Neural progenitor cell (in vitro differentiated cells): ENCODE data around the gene ELMOD2. TPM values are rescaled to one million over a fixed set of nuclear protein-coding genes. Genes with fewer than 3 reads are reported as not detected.

Experiments used
- DNase-seq: peaks from one replicate; pipeline ENCODE4 v3.0.0-alpha.2; 2016; ENCODE audit warnings: low spot score
- H2AFZ ChIP-seq: fragments of 200-600 bp; sonication (generic); replicated peaks from 2 replicates; pipeline ENCODE4 v1.6.1; 2016; ENCODE audit warnings: antibody characterized with exemption
- H3F3A ChIP-seq: fragments of 200-600 bp; sonication (generic); 2 replicates; pipeline ENCODE4 v1.6.1; 2016; ENCODE audit warnings: antibody characterized with exemption, low read depth
- H3K27ac ChIP-seq: fragments of 200-600 bp; sonication (generic); 2 replicates; pipeline ENCODE4 v1.5.1; 2016; ENCODE audit warnings: mild to moderate bottlenecking
- H3K27me3 ChIP-seq: fragments of 200-600 bp; sonication (generic); 2 replicates; pipeline ENCODE4 v1.6.1; 2016; ENCODE audit warnings: mild to moderate bottlenecking, moderate library complexity
- H3K36me3 ChIP-seq: fragments of 200-600 bp; sonication (generic); 2 replicates; pipeline ENCODE4 v1.5.1; 2016
- H3K4me1 ChIP-seq: fragments of 200-600 bp; sonication (generic); 2 replicates; pipeline ENCODE4 v1.6.1; 2016; ENCODE audit warnings: mixed run types
- H3K4me2 ChIP-seq: fragments of 200-600 bp; sonication (generic); 2 replicates; pipeline ENCODE4 v1.6.1; 2016
- H3K4me3 ChIP-seq: fragments of 200-600 bp; sonication (generic); 2 replicates; pipeline ENCODE4 v1.5.1; 2016
- H3K79me2 ChIP-seq: fragments of 200-600 bp; sonication (generic); 2 replicates; pipeline ENCODE4 v1.6.1; 2016; ENCODE audit warnings: low read depth
- H3K9ac ChIP-seq: fragments of 200-600 bp; sonication (generic); 2 replicates; pipeline ENCODE4 v1.6.1; 2016
- H3K9me3 ChIP-seq: fragments of 200-600 bp; sonication (generic); 2 replicates; pipeline ENCODE4 v1.5.1; 2016; ENCODE audit warnings: low read depth
- H4K20me1 ChIP-seq: fragments of 200-600 bp; sonication (generic); 2 replicates; pipeline ENCODE4 v1.6.1; 2016; ENCODE audit warnings: low read depth
- H3K27ac Mint-ChIP-seq: 3 replicates; pipeline ENCODE4 v1.8.0; 2021; ENCODE audit warnings: mixed read lengths
- H3K27me3 Mint-ChIP-seq: 2 replicates; pipeline ENCODE4 v1.8.0; 2022; ENCODE audit warnings: low read depth, mild to moderate bottlenecking, inconsistent platforms, moderate library complexity, mixed read lengths; ENCODE audit not compliant: insufficient read depth
- H3K36me3 Mint-ChIP-seq: 3 replicates; pipeline ENCODE4 v1.8.0; 2021; ENCODE audit warnings: mixed read lengths
- H3K4me1 Mint-ChIP-seq: 3 replicates; pipeline ENCODE4 v1.8.0; 2021; ENCODE audit warnings: mixed read lengths
- H3K4me3 Mint-ChIP-seq: 3 replicates; pipeline ENCODE4 v1.8.0; 2021; ENCODE audit warnings: mild to moderate bottlenecking, moderate library complexity, mixed read lengths
- H3K9me3 Mint-ChIP-seq: 3 replicates; pipeline ENCODE4 v1.8.0; 2020; ENCODE audit warnings: mixed read lengths
- CTCF ChIP-seq: fragments of 200-600 bp; sonication (generic); IDR thresholded peaks from 2 replicates; pipeline ENCODE4 v1.5.1; 2017; ENCODE audit warnings: antibody characterized with exemption, mild to moderate bottlenecking
- EZH2 ChIP-seq: fragments of 200-600 bp; sonication (generic); IDR thresholded peaks from 2 replicates; pipeline ENCODE4 v1.6.1; 2017; ENCODE audit warnings: antibody characterized with exemption, mild to moderate bottlenecking, moderate library complexity
- EZH2phosphoT487 ChIP-seq: fragments of 200-600 bp; sonication (generic); IDR thresholded peaks from 2 replicates; pipeline ENCODE4 v1.6.1; 2017; ENCODE audit warnings: antibody characterized with exemption
- total RNA-seq: library from RNA; depleted of rRNA; stranded (reverse); fragments of >200 nt; gene quantifications from 2 replicates; pipeline ENCODE4 v1.2.3, GENCODE V29; 2015; ENCODE audit warnings: low replicate concordance

Gene ELMOD2
- total RNA-seq, 1 donor from 2014 or later, result 128 TPM

DNA sequence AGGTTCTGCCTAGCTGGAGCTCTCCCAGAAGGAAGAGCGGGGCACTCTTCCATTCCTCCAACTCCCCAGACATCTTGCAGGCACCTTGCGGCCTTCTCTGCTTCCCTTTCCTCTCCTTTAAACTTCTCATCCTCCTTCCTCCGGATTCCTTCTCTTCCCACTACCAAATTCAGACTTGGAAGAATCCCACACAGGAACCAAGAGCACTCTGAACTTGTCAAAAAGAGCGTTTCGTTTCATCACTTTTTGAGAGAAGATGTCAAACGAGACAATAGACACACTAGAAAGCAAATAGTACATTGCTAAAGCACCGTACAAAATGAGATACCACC is 45.3 kb downstream of the ELMOD2 start:
- Histone ChIP-seq H2AFZ (peak overlapping the region; percentile 91), H3K36me3 (no peaks in the 10 kb centered on the region), H3K9me3 (no peaks in the 10 kb centered on the region), H3K79me2 (no peaks in the 10 kb centered on the region), H3K4me3 (peak overlapping the region; percentile 50), H3K4me1 (peaks cover 11% of the 10 kb centered on the region), H3K27me3 (peaks cover 85% of the 10 kb centered on the region), H3K4me2 (peak overlapping the region; percentile 96), H4K20me1 (peaks cover 14% of the 10 kb centered on the region), H3K9ac (no peak overlapping the region), H3K27ac (no peak overlapping the region), H3F3A (peaks cover 12% of the 10 kb centered on the region)
- no peaks in the 10 kb centered on the region for H3K36me3 Mint-ChIP-seq
- peaks cover 10% of the 10 kb centered on the region for H3K9me3 Mint-ChIP-seq
- H3K4me3 Mint-ChIP-seq, result peak overlapping the region; percentile 85
- no peak for DNase-seq
- H3K27ac Mint-ChIP-seq, result peak overlapping the region; percentile 84
- TF ChIP-seq EZH2 (peak; percentile 58), EZH2phosphoT487 (peak; percentile 56), CTCF (no peak)
- H3K27me3 Mint-ChIP-seq, result peaks cover 41% of the 10 kb centered on the region
- peaks cover 15% of the 10 kb centered on the region for H3K4me1 Mint-ChIP-seq

- Histone ChIP-seq H3K4me1 (peaks cover 18% of the 10 kb centered on the region), H3K27me3 (peaks cover 62% of the 10 kb centered on the region), H3K27ac (no peak overlapping the region), H4K20me1 (peaks cover 13% of the 10 kb centered on the region), H3F3A (peaks cover 12% of the 10 kb centered on the region), H3K9ac (no peak overlapping the region), H3K79me2 (no peaks in the 10 kb centered on the region), H3K9me3 (no peaks in the 10 kb centered on the region), H3K4me2 (no peak overlapping the region), H3K36me3 (no peaks in the 10 kb centered on the region), H2AFZ (no peak overlapping the region), H3K4me3 (no peak overlapping the region)
- Mint-ChIP-seq H3K36me3 (no peaks in the 10 kb centered on the region), H3K9me3 (peaks cover 10% of the 10 kb centered on the region), H3K4me3 (no peak overlapping the region), H3K27me3 (peaks cover 39% of the 10 kb centered on the region), H3K4me1 (peaks cover 19% of the 10 kb centered on the region), H3K27ac (no peak overlapping the region)
- DNase-seq, result no peak
- TF ChIP-seq EZH2, result no peak
- TF ChIP-seq EZH2phosphoT487, result no peak
- TF ChIP-seq CTCF, result no peak
These were observed 47.7 kb downstream of the ELMOD2 start for GRCh38 chr4:140571620-140572019.

DNA sequence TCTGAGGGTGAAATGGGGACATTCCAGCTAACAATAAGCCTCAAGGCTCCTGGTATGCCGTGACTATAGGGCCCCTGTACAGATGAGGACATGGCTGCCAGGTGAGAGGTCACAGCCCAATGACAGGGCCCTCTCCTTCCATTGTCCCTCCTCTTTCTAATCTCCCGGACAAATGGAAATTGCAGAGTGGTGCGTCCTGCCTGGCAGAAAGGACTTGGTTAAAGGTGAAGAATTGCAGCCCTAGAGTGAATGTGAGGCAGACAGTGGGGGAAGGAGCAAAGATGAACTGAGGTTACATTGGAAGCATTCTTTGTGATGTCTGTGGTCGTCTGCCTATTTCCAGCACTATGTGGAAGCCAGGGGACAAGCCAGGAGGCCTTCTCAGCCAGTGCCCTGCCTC is 51.5 kb downstream of the ELMOD2 start:
- Histone ChIP-seq H2AFZ (no peak overlapping the region), H3K4me3 (no peak overlapping the region), H4K20me1 (no peaks in the 10 kb centered on the region), H3K27ac (no peak overlapping the region), H3K4me2 (no peak overlapping the region), H3K4me1 (peaks cover 7% of the 10 kb centered on the region), H3F3A (no peaks in the 10 kb centered on the region), H3K79me2 (no peaks in the 10 kb centered on the region), H3K9me3 (no peaks in the 10 kb centered on the region), H3K27me3 (peaks cover 55% of the 10 kb centered on the region), H3K36me3 (no peaks in the 10 kb centered on the region), H3K9ac (no peak overlapping the region)
- no peak overlapping the region for H3K27ac Mint-ChIP-seq
- peaks cover 9% of the 10 kb centered on the region for H3K27me3 Mint-ChIP-seq
- no peak overlapping the region for H3K4me3 Mint-ChIP-seq
- H3K9me3 Mint-ChIP-seq, result peaks cover 9% of the 10 kb centered on the region
- peak; percentile 46 for DNase-seq
- peaks cover 4% of the 10 kb centered on the region for H3K4me1 Mint-ChIP-seq
- no peak for TF ChIP-seq CTCF
- TF ChIP-seq EZH2, result no peak
- no peak for TF ChIP-seq EZH2phosphoT487
- H3K36me3 Mint-ChIP-seq, result no peaks in the 10 kb centered on the region
